ENCODE measurements around the gene PEX14. TPM values are rescaled to one million over a fixed set of nuclear protein-coding genes. Genes with fewer than 3 reads are reported as not detected.

PEX14 gene
- total and polyA plus RNA-seq, 2 donors = 8.8 to 16.1 TPM

GRCh38 chr1:10626131-10626731, 151.5 kb downstream of the PEX14 start:
- Histone ChIP-seq H3K27ac (ENCODE audit: low read depth in 1 of 2, low read length in 1 of 2) (no peak overlapping the region), H3K9me3 (ENCODE audit: control insufficient read depth in 2 of 2, insufficient read depth in 1 of 2, low read length in 1 of 2) (no peaks in the 10 kb centered on the region), H3K36me3 (ENCODE audit: control insufficient read depth in 2 of 2, insufficient read depth in 2 of 2, low read length in 1 of 2) (peaks cover 0 to 17% of the 10 kb centered on the region in 2 donors), H3K4me1 (ENCODE audit: control insufficient read depth in 2 of 2, insufficient read depth in 2 of 2, low read length in 2 of 2) (peaks cover 0 to 5% of the 10 kb centered on the region in 2 donors), H3K4me3 (ENCODE audit: low read length in 2 of 2) (no peak overlapping the region), H3K27me3 (ENCODE audit: control insufficient read depth in 2 of 2, insufficient read depth in 1 of 2, low read length in 1 of 2) (no peaks in the 10 kb centered on the region)
- WGBS = 96% methylated on average over 13 of the region's 13 CpGs
- no peak for DNase-seq (ENCODE audit: low read depth in 6 of 9, low spot score in 9 of 9)

GRCh38 chr1:10626791-10627410, 152.2 kb downstream of the PEX14 start:
- Histone ChIP-seq H3K4me1 (ENCODE audit: control insufficient read depth in 2 of 2, insufficient read depth in 2 of 2, low read length in 2 of 2) (peaks cover 0 to 5% of the 10 kb centered on the region in 2 donors), H3K4me3 (ENCODE audit: low read length in 2 of 2) (no peak overlapping the region), H3K27ac (ENCODE audit: low read depth in 1 of 2, low read length in 1 of 2) (no peak overlapping the region), H3K27me3 (ENCODE audit: control insufficient read depth in 2 of 2, insufficient read depth in 1 of 2, low read length in 1 of 2) (no peaks in the 10 kb centered on the region), H3K36me3 (ENCODE audit: control insufficient read depth in 2 of 2, insufficient read depth in 2 of 2, low read length in 1 of 2) (peaks cover 0 to 17% of the 10 kb centered on the region in 2 donors), H3K9me3 (ENCODE audit: control insufficient read depth in 2 of 2, insufficient read depth in 1 of 2, low read length in 1 of 2) (no peaks in the 10 kb centered on the region)
- 96% methylated on average over 22 of the region's 22 CpGs for WGBS
- DNase-seq (ENCODE audit: low read depth in 6 of 9, low spot score in 9 of 9) = no peak

- no peak overlapping the region for H3K27ac ChIP-seq (ENCODE audit: low read depth in 1 of 2, low read length in 1 of 2)
- peaks cover 0 to 5% of the 10 kb centered on the region in 2 donors for H3K4me1 ChIP-seq (ENCODE audit: control insufficient read depth in 2 of 2, insufficient read depth in 2 of 2, low read length in 2 of 2)
- H3K27me3 ChIP-seq (ENCODE audit: control insufficient read depth in 2 of 2, insufficient read depth in 1 of 2, low read length in 1 of 2) = no peaks in the 10 kb centered on the region
- no peak for DNase-seq (ENCODE audit: low read depth in 6 of 9, low spot score in 9 of 9)
- 98% methylated on average over 7 of the region's 7 CpGs for WGBS
- H3K9me3 ChIP-seq (ENCODE audit: control insufficient read depth in 2 of 2, insufficient read depth in 1 of 2, low read length in 1 of 2) = no peaks in the 10 kb centered on the region
- no peak overlapping the region for H3K4me3 ChIP-seq (ENCODE audit: low read length in 2 of 2)
- H3K36me3 ChIP-seq (ENCODE audit: control insufficient read depth in 2 of 2, insufficient read depth in 2 of 2, low read length in 1 of 2) = peaks cover 0 to 24% of the 10 kb centered on the region in 2 donors
Observed at GRCh38 chr1:10628685-10629084, 153.9 kb downstream of the PEX14 start.

- Histone ChIP-seq H3K4me1 (ENCODE audit: control insufficient read depth in 2 of 2, insufficient read depth in 2 of 2, low read length in 2 of 2) (peaks cover 0 to 5% of the 10 kb centered on the region in 2 donors), H3K27ac (ENCODE audit: low read depth in 1 of 2, low read length in 1 of 2) (no peak overlapping the region), H3K4me3 (ENCODE audit: low read length in 2 of 2) (no peak overlapping the region), H3K9me3 (ENCODE audit: control insufficient read depth in 2 of 2, insufficient read depth in 1 of 2, low read length in 1 of 2) (no peaks in the 10 kb centered on the region), H3K36me3 (ENCODE audit: control insufficient read depth in 2 of 2, insufficient read depth in 2 of 2, low read length in 1 of 2) (peaks cover 0 to 21% of the 10 kb centered on the region in 2 donors), H3K27me3 (ENCODE audit: control insufficient read depth in 2 of 2, insufficient read depth in 1 of 2, low read length in 1 of 2) (no peaks in the 10 kb centered on the region)
- WGBS = 97% methylated on average over 25 of the region's 25 CpGs
- DNase-seq (ENCODE audit: low read depth in 6 of 9, low spot score in 9 of 9) = no peak
Observed at GRCh38 chr1:10629091-10629815, 154.5 kb downstream of the PEX14 start.

- Histone ChIP-seq H3K9me3 (ENCODE audit: control insufficient read depth in 2 of 2, insufficient read depth in 1 of 2, low read length in 1 of 2) (no peaks in the 10 kb centered on the region), H3K27ac (ENCODE audit: low read depth in 1 of 2, low read length in 1 of 2) (no peak overlapping the region), H3K27me3 (ENCODE audit: control insufficient read depth in 2 of 2, insufficient read depth in 1 of 2, low read length in 1 of 2) (no peaks in the 10 kb centered on the region), H3K36me3 (ENCODE audit: control insufficient read depth in 2 of 2, insufficient read depth in 2 of 2, low read length in 1 of 2) (peaks cover 0 to 19% of the 10 kb centered on the region in 2 donors), H3K4me3 (ENCODE audit: low read length in 2 of 2) (no peak overlapping the region), H3K4me1 (ENCODE audit: control insufficient read depth in 2 of 2, insufficient read depth in 2 of 2, low read length in 2 of 2) (peaks cover 0 to 5% of the 10 kb centered on the region in 2 donors)
- WGBS = 94% methylated on average over 36 of the region's 36 CpGs
- DNase-seq (ENCODE audit: low read depth in 6 of 9, low spot score in 9 of 9) = no peak
Observed at GRCh38 chr1:10629816-10630571, 155.2 kb downstream of the PEX14 start.

GRCh38 chr1:10630661-10631120, 155.9 kb downstream of the PEX14 start:
- no peaks in the 10 kb centered on the region for H3K9me3 ChIP-seq (ENCODE audit: control insufficient read depth in 2 of 2, insufficient read depth in 1 of 2, low read length in 1 of 2)
- H3K27me3 ChIP-seq (ENCODE audit: control insufficient read depth in 2 of 2, insufficient read depth in 1 of 2, low read length in 1 of 2) = peaks cover 0 to under 1% of the 10 kb centered on the region in 2 donors
- peaks cover 0 to 5% of the 10 kb centered on the region in 2 donors for H3K4me1 ChIP-seq (ENCODE audit: control insufficient read depth in 2 of 2, insufficient read depth in 2 of 2, low read length in 2 of 2)
- no peak overlapping the region for H3K4me3 ChIP-seq (ENCODE audit: low read length in 2 of 2)
- H3K36me3 ChIP-seq (ENCODE audit: control insufficient read depth in 2 of 2, insufficient read depth in 2 of 2, low read length in 1 of 2) = peaks cover 0 to 19% of the 10 kb centered on the region in 2 donors
- DNase-seq (ENCODE audit: low read depth in 6 of 9, low spot score in 9 of 9) = no peak
- no peak overlapping the region for H3K27ac ChIP-seq (ENCODE audit: low read depth in 1 of 2, low read length in 1 of 2)
- WGBS = 97% methylated on average over 13 of the region's 13 CpGs

- peaks cover 0 to 6% of the 10 kb centered on the region in 2 donors for H3K27me3 ChIP-seq (ENCODE audit: control insufficient read depth in 2 of 2, insufficient read depth in 1 of 2, low read length in 1 of 2)
- H3K4me1 ChIP-seq (ENCODE audit: control insufficient read depth in 2 of 2, insufficient read depth in 2 of 2, low read length in 2 of 2) = peaks cover 0 to 7% of the 10 kb centered on the region in 2 donors
- 98% methylated on average over 20 of the region's 20 CpGs for WGBS
- DNase-seq (ENCODE audit: low read depth in 6 of 9, low spot score in 9 of 9) = no peak
- H3K36me3 ChIP-seq (ENCODE audit: control insufficient read depth in 2 of 2, insufficient read depth in 2 of 2, low read length in 1 of 2) = peaks cover 0 to 19% of the 10 kb centered on the region in 2 donors
- no peak overlapping the region for H3K27ac ChIP-seq (ENCODE audit: low read depth in 1 of 2, low read length in 1 of 2)
- H3K9me3 ChIP-seq (ENCODE audit: control insufficient read depth in 2 of 2, insufficient read depth in 1 of 2, low read length in 1 of 2) = no peaks in the 10 kb centered on the region
- H3K4me3 ChIP-seq (ENCODE audit: low read length in 2 of 2) = no peak overlapping the region
Observed at GRCh38 chr1:10631121-10631810, 156.5 kb downstream of the PEX14 start.

- WGBS = 96% methylated on average over 14 of the region's 14 CpGs
- Histone ChIP-seq H3K27ac (ENCODE audit: low read depth in 1 of 2, low read length in 1 of 2) (no peak overlapping the region), H3K36me3 (ENCODE audit: control insufficient read depth in 2 of 2, insufficient read depth in 2 of 2, low read length in 1 of 2) (peaks cover 0 to 19% of the 10 kb centered on the region in 2 donors), H3K9me3 (ENCODE audit: control insufficient read depth in 2 of 2, insufficient read depth in 1 of 2, low read length in 1 of 2) (no peaks in the 10 kb centered on the region), H3K4me1 (ENCODE audit: control insufficient read depth in 2 of 2, insufficient read depth in 2 of 2, low read length in 2 of 2) (peaks cover 0 to 7% of the 10 kb centered on the region in 2 donors), H3K27me3 (ENCODE audit: control insufficient read depth in 2 of 2, insufficient read depth in 1 of 2, low read length in 1 of 2) (peaks cover 0 to 10% of the 10 kb centered on the region in 2 donors), H3K4me3 (ENCODE audit: low read length in 2 of 2) (no peak overlapping the region)
- no peak for DNase-seq (ENCODE audit: low read depth in 6 of 9, low spot score in 9 of 9)
Observed at GRCh38 chr1:10631811-10632593, 157.3 kb downstream of the PEX14 start.
